Chondrocyte (in vitro differentiated cells): ENCODE measurements around the gene INTS1. TPM values are rescaled to one million over a fixed set of nuclear protein-coding genes. Genes with fewer than 3 reads are reported as not detected.

ENCODE experiments used
- DNase-seq: peaks from one replicate; pipeline ENCODE4 v3.0.0; 2021; ENCODE audit warnings: mixed read lengths, low spot score
- H3K27ac Mint-ChIP-seq: one replicate; pipeline ENCODE4 v1.8.0; 2021; ENCODE audit warnings: mild to moderate bottlenecking, moderate library complexity, mixed read lengths; ENCODE audit not compliant: unreplicated experiment
- H3K27me3 Mint-ChIP-seq: 2 replicates; pipeline ENCODE4 v1.8.0; 2021; ENCODE audit warnings: low read depth, mixed read lengths
- H3K36me3 Mint-ChIP-seq: 2 replicates; pipeline ENCODE4 v1.8.0; 2021; ENCODE audit warnings: low read depth, mixed read lengths
- H3K4me1 Mint-ChIP-seq: 2 replicates; pipeline ENCODE4 v1.8.0; 2021; ENCODE audit warnings: low read depth, mild to moderate bottlenecking, mixed read lengths
- H3K4me3 Mint-ChIP-seq: one replicate; pipeline ENCODE4 v1.8.0; 2021; ENCODE audit warnings: mild to moderate bottlenecking, moderate library complexity, mixed read lengths; ENCODE audit not compliant: unreplicated experiment
- H3K9me3 Mint-ChIP-seq: 2 replicates; pipeline ENCODE4 v1.8.0; 2021; ENCODE audit warnings: low read depth, mixed read lengths
- total RNA-seq: library from RNA; stranded (reverse); gene quantifications from 3 replicates; pipeline ENCODE4 v1.2.1, GENCODE V29; 2021
- TF ChIP-seq, protein P1 (sequence below): fragments of 200-600 bp; sonication (generic); IDR thresholded peaks from 2 replicates; pipeline ENCODE4 v1.5.0; 2021; ENCODE audit warnings: antibody characterized with exemption, mild to moderate bottlenecking, moderate library complexity

The INTS1 gene
- total RNA-seq, 1 donor from 2014 or later: 80.4 TPM

DNA sequence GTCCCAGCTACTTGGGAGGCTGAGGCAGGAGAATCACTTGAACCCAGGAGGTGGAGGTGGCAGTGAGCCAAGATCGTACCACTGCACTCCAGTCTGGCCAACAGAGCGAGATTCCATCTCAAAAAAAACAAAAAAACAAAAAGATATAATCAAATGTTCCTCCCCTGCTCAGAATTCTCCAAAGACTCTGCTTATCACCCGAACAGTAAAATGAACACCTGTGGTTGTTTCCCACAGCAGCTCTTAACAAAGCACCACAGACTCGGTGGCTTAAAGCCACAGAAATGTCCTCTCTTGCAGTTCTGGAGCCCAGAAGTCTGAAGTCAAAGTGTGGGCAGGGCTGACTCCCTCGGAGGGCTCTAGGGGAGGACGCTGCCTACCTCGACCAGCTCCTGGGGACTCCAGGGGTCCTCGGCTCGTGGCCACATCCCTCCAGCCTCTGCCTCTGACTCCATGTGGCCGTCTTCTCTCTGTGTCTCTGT is 4.1 kb upstream of the INTS1 start:
- Mint-ChIP-seq H3K4me3 (no peak overlapping the region), H3K27me3 (no peaks in the 10 kb centered on the region), H3K27ac (no peak overlapping the region), H3K36me3 (no peaks in the 10 kb centered on the region), H3K9me3 (no peaks in the 10 kb centered on the region), H3K4me1 (peaks cover 16% of the 10 kb centered on the region)
- TF ChIP-seq, protein P1, sequence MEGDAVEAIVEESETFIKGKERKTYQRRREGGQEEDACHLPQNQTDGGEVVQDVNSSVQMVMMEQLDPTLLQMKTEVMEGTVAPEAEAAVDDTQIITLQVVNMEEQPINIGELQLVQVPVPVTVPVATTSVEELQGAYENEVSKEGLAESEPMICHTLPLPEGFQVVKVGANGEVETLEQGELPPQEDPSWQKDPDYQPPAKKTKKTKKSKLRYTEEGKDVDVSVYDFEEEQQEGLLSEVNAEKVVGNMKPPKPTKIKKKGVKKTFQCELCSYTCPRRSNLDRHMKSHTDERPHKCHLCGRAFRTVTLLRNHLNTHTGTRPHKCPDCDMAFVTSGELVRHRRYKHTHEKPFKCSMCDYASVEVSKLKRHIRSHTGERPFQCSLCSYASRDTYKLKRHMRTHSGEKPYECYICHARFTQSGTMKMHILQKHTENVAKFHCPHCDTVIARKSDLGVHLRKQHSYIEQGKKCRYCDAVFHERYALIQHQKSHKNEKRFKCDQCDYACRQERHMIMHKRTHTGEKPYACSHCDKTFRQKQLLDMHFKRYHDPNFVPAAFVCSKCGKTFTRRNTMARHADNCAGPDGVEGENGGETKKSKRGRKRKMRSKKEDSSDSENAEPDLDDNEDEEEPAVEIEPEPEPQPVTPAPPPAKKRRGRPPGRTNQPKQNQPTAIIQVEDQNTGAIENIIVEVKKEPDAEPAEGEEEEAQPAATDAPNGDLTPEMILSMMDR: no peak
- no peak for DNase-seq

DNA sequence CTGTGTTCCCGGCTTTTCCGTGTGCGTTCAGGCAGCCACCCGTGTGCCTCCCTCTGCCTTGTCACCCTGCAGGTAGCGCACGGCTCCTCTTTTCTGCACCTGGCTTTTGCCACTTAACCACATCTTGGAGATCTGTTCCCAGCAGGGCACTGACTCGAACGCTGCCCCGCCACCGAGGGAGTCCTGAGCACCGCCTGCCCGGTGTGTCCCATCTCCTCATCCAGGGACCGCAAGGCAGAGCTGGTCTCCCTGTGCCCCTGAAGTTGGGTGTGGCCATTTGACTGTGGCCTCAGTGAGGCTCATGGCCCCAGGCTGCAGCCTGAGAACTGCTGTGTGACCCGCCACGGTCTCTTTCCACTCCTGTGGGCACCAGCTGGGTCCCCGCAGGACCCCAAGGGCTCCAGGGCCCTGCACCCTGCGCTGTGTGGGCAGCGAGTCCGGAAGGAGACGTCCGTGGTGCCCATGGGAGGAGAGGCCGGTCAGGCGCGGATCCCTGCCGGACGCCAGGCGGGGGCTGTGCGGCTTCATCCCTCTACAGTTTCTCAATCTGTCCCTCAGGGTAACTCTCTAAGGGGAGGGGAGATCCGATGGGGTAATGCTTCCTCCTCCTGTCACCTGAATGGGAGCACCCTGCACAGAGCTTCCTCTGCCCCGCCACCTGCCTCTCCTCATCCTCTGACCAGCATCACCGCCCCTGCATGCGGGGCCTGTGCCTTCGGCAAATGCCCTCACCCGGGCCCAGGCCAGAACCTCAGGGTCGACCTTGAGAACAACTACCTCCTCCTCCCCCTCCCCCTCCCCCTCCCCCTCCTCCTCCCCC is 1.8 kb upstream of the INTS1 start:
- no peaks in the 10 kb centered on the region for H3K9me3 Mint-ChIP-seq
- no peak overlapping the region for H3K27ac Mint-ChIP-seq
- TF ChIP-seq, protein P1: no peak
- DNase-seq: no peak
- peak overlapping the region; percentile 35 for H3K4me3 Mint-ChIP-seq
- H3K36me3 Mint-ChIP-seq: peaks cover 4% of the 10 kb centered on the region
- peaks cover 25% of the 10 kb centered on the region for H3K4me1 Mint-ChIP-seq
- no peaks in the 10 kb centered on the region for H3K27me3 Mint-ChIP-seq

DNA sequence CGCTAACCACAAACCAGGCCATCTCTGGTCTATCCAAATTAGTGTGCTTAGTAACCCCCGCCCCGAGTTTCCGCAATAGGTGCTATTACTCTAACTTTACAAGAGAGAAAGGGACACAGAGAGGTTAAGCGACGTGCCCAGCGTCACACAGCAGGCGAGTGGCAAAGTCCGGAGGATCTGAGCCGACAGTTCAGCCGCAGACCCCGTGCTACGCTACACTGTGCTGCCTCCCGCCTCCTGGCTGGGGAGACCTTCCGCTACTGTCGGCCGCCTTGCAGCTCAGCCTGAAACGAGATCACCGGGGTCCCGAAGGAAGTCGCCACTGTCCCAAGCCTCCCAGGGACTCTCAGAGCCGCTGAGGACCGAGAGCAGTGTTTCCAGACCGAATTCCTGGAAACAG is 799 bp downstream of the INTS1 start:
- peak overlapping the region; percentile 77 for H3K27ac Mint-ChIP-seq
- peaks cover 25% of the 10 kb centered on the region for H3K4me1 Mint-ChIP-seq
- TF ChIP-seq, protein P1: no peak
- no peak for DNase-seq
- peaks cover 9% of the 10 kb centered on the region for H3K36me3 Mint-ChIP-seq
- H3K27me3 Mint-ChIP-seq: no peaks in the 10 kb centered on the region
- no peaks in the 10 kb centered on the region for H3K9me3 Mint-ChIP-seq
- H3K4me3 Mint-ChIP-seq: peak overlapping the region; percentile 81

DNA sequence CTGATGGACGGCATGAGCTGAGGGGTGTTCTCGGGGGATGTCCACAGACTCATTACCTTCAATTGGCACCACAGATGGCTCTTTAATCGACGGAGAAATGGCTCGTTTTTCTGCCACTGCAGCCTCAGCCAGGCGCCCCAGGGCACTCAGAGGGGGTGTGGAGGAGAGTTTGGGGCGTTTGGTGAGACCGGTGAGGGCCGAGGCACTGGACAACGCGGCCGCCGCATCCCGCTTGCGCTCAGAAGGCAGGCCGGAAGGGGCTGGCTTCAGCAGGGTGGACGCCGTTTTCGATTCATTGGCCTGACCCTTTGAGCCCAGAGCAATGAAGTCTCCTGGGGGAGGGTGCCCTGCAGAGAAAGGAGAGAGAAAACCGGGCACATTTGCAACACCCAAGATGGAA is 1.3 kb downstream of the INTS1 start:
- H3K27me3 Mint-ChIP-seq: no peaks in the 10 kb centered on the region
- H3K4me1 Mint-ChIP-seq: peaks cover 25% of the 10 kb centered on the region
- DNase-seq: no peak
- TF ChIP-seq, protein P1: no peak
- no peaks in the 10 kb centered on the region for H3K9me3 Mint-ChIP-seq
- peak overlapping the region; percentile 81 for H3K4me3 Mint-ChIP-seq
- peaks cover 11% of the 10 kb centered on the region for H3K36me3 Mint-ChIP-seq
- peak overlapping the region; percentile 45 for H3K27ac Mint-ChIP-seq

DNA sequence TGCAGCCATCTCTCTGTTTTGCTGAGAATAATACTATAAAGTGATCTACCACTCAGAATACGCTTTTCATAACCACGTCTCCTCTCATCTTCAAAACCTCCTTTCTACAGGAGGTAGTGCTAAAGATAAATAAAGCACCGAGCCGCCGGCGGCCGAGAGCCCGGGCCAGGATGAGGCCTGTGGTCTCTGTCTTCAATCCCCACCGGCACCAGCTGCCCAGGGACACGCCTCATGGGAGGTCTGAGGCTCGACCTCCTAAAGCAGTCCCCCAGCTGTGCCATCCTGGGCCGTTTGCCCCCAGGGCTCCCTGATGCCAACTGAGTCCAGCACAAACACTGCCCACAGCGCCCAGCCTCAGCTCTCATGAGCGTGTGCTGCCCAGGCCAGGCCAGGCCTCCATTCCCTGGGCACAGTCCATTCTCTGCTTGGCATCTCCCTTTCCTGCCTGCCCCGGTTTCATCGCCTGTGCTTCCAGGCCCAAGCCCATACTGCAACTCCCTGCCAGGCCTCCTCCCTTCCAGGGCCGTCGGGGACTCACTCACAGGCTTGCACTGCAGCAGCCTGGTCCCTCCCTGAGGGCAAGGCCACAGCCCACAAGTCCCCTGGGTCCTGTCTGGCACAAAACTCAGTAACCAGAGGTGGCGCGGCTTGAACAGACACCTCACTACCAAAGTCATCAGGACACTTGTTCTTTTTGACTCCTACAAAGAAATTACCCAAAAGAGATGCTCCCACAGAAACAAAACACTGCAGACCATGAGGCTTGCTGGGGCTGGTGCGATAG is 2.5 kb downstream of the INTS1 start:
- Mint-ChIP-seq H3K27me3 (no peaks in the 10 kb centered on the region), H3K4me1 (peaks cover 21% of the 10 kb centered on the region), H3K27ac (peak overlapping the region; percentile 66), H3K4me3 (peak overlapping the region; percentile 81), H3K9me3 (no peaks in the 10 kb centered on the region), H3K36me3 (peaks cover 14% of the 10 kb centered on the region)
- no peak for DNase-seq
- TF ChIP-seq, protein P1: no peak
